ENCODE data around the gene TM2D3.

TM2D3 gene

DNA sequence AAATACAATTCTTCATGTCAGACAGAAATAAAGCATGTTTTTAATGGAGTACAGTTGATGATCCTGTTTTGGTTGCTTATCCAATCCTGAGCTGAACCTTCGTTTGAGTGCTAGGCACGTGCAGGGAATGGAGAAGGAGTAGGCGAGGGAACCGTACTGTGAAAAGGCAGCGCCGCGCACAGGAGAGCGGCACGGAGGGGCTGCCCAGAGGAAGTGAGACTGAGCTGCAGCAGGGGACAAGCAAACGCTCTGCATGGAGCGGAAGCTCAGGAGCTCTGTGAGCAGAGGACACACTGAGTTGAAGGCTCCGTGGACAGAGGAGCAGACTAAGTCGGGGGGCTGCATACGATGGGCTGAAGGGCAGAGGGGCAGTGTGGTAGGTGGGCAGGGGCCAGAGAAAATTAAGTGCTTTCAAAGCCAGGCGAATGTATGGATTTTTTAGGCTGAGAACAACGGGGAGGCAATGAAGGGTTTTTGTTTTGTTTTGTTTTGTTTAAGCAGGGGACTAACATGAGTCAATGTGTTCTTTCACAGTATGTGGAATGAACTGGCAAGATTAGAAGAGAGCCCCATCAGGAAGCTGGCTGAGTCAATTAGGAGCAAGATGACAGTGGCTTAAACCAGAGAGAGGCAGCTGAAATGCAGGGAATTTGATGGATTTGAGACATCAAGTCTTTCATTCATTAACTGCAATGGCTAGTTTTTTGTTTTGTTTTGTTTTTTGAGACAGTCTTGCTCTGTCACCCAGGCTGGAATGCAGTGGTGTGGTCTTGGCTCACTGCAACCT lies 23.8 kb upstream of the TM2D3 start:
- in situ Hi-C loops (cut with MboI; ENCODE audit: low pct_unique_long_range_greater_than_20kb, low sequenced_read_pairs, unreplicated experiment): loop anchor here (10.0 kb wide), 1 partner anchor 59 kb away; no protein-coding TSS in a partner anchor
- TF ChIP-seq, protein P1, sequence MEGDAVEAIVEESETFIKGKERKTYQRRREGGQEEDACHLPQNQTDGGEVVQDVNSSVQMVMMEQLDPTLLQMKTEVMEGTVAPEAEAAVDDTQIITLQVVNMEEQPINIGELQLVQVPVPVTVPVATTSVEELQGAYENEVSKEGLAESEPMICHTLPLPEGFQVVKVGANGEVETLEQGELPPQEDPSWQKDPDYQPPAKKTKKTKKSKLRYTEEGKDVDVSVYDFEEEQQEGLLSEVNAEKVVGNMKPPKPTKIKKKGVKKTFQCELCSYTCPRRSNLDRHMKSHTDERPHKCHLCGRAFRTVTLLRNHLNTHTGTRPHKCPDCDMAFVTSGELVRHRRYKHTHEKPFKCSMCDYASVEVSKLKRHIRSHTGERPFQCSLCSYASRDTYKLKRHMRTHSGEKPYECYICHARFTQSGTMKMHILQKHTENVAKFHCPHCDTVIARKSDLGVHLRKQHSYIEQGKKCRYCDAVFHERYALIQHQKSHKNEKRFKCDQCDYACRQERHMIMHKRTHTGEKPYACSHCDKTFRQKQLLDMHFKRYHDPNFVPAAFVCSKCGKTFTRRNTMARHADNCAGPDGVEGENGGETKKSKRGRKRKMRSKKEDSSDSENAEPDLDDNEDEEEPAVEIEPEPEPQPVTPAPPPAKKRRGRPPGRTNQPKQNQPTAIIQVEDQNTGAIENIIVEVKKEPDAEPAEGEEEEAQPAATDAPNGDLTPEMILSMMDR (IDR thresholded peaks at IDR 0.05; ENCODE audit: extremely low read depth, insufficient read depth, missing control alignments): no peak
- DNase-seq (ENCODE audit: low spot score): no peak

DNA sequence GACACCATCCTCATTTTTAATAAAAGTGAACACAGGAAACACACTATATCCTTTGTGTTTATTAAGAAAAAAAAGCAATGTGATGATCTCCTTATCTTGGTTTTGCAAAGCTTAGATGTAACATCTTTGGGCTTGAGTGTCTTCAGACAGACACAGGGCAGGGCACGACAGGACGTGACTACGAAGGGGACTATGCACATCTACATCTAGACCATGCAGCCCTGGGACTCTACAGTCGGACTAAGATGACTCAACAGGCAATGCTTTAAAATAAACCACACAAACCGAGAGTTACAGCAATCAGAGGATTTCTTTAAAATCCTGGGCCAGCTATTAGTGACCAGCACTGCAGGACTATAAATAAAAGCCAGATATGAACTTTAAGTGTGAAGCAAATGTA lies 22.8 kb upstream of the TM2D3 start:
- TF ChIP-seq, protein P1 (IDR thresholded peaks at IDR 0.05; ENCODE audit: extremely low read depth, insufficient read depth, missing control alignments): no peak
- no peak for DNase-seq (ENCODE audit: low spot score)
- in situ Hi-C loops (cut with MboI; ENCODE audit: low pct_unique_long_range_greater_than_20kb, low sequenced_read_pairs, unreplicated experiment): loop anchor here (10.0 kb wide), 1 partner anchor 60 kb away; no protein-coding TSS in a partner anchor

DNA sequence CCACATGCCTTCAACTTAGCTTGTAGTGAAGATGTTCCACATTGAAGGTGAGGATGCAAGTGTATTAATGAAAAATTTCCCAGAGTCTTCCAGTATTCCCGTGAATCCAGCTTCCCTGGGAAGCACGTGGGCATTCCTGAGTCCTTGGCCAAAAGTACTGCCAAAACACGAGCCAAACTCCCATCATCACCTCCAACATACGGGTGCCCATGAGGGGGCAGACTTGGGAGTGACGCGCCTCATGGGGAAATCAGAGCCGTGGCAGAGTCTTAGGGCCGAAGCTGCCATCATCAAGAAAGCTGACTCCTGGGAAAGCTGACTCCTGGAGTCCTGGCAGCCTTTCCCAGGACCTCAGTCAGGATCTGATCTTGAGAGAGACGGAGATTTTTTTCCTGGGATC lies 20.1 kb upstream of the TM2D3 start:
- no peak for DNase-seq (ENCODE audit: low spot score)
- TF ChIP-seq, protein P1 (IDR thresholded peaks at IDR 0.05; ENCODE audit: extremely low read depth, insufficient read depth, missing control alignments): no peak
- in situ Hi-C loops (cut with MboI; ENCODE audit: low pct_unique_long_range_greater_than_20kb, low sequenced_read_pairs, unreplicated experiment): loop anchor here (10.0 kb wide), 1 partner anchor 63 kb away; no protein-coding TSS in a partner anchor

GRCh38 chr15:101669744-101670143 lies 17.6 kb upstream of the TM2D3 start:
- DNase-seq (ENCODE audit: low spot score): no peak
- in situ Hi-C loops (cut with MboI; ENCODE audit: low pct_unique_long_range_greater_than_20kb, low sequenced_read_pairs, unreplicated experiment): loop anchor here (10.0 kb wide), 1 partner anchor 65 kb away; no protein-coding TSS in a partner anchor
- TF ChIP-seq, protein P1 (IDR thresholded peaks at IDR 0.05; ENCODE audit: extremely low read depth, insufficient read depth, missing control alignments): no peak

- in situ Hi-C loops (cut with MboI; ENCODE audit: low pct_unique_long_range_greater_than_20kb, low sequenced_read_pairs, unreplicated experiment): no loop called here
- TF ChIP-seq, protein P1 (IDR thresholded peaks at IDR 0.05; ENCODE audit: extremely low read depth, insufficient read depth, missing control alignments): no peak
- no peak for DNase-seq (ENCODE audit: low spot score)
Measured at GRCh38 chr15:101667881-101668280, 15.7 kb upstream of the TM2D3 start.

GRCh38 chr15:101664303-101664913 lies 12.2 kb upstream of the TM2D3 start:
- DNase-seq (ENCODE audit: low spot score): no peak
- in situ Hi-C loops (cut with MboI; ENCODE audit: low pct_unique_long_range_greater_than_20kb, low sequenced_read_pairs, unreplicated experiment): no loop called here
- TF ChIP-seq, protein P1 (IDR thresholded peaks at IDR 0.05; ENCODE audit: extremely low read depth, insufficient read depth, missing control alignments): no peak

All from GM13977 (cell line).